ENCODE results near the gene EDRF1.
"Not testable (repeated sequence)": the region's sequence is repeated elsewhere in the genome, so short reads cannot be mapped to it uniquely, and the experiment has no call there.

The EDRF1 gene

DNA sequence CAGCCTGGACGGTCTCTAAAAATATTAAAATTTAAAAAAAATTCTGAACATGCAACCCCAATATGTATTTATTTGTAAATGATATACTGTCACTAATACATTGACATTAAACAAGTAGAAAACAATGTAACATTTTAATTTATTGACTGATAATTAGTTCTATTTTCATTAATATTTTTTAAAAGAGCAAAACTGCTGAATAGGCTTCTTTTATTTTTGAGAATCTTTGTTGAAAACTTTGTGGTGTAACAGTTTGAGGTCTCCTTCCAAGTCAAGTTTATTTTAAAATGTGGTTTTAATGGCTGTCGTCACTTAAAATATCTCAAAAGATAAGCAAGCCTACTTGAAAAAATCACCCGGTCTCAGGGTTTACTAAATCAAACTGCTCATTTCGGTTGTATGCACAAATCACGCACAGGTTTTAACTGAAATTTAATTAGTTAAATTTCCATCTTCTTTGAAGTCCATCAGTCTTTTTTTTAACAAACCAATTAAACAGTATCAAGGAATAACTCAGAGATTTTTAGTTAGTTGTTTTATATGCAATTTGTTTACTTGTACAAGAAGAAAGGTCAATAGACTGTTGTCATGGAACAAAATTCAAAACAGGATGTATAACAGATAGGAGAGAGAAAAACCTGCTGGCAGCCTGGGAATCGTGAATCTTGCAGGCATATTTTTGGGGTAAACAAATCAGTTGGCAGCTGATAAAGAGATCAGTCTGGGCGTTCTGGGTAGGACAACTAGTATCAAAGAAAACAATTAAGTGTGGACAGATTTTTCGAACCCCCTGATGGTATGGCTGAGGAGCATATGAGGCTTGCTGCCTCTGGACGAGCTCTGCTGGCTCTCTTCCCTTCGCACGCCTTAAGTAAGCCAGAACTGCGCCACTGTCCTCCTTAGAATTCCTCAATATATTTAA is 9.7 kb upstream of the EDRF1 start:
- no peak for DNase-seq

DNA sequence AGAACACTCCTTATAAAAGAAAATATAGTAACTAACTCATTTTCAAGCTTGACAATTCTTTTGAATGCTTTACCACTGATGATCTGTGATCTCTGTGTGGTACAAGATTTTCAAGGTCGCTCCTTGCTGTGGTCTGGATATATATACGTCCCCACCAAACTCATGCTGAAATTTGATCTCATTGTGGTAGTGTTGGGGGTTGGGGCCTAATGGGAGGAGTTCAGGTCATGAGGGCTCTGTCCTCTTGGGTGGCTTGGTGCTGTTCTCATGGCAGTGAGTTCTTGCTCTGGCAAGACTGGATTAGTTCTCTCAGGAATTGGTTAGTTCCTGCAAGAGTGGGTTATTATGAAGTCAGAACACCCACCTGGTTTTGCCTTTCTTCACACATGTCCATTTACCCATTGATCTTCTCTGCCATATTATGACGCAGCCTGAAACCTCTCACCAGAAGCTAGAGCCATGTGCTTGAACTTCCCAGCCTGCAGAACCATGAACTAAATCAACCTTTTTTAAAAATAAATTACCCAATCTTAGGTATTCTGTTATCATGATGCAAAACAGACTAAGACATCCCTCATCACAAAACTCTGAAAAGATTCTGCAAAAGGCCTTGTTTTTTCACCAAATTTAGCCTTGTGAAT is 8.3 kb upstream of the EDRF1 start:
- DNase-seq = no peak

DNA sequence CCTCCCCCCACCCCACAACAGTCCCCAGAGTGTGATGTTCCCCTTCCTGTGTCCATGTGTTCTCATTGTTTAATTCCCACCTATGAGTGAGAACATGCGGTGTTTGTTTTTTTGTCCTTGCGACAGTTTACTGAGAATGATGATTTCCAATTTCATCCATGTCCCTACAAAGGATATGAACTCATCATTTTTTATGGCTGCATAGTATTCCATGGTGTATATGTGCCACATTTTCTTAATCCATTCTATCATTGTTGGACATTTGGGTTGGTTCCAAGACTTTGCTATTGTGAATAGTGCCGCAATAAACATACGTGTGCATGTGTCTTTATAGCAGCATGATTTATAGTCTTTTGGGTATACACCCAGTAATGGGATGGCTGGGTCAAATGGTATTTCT is 4.8 kb upstream of the EDRF1 start:
- not testable (repeated sequence) for DNase-seq

DNA sequence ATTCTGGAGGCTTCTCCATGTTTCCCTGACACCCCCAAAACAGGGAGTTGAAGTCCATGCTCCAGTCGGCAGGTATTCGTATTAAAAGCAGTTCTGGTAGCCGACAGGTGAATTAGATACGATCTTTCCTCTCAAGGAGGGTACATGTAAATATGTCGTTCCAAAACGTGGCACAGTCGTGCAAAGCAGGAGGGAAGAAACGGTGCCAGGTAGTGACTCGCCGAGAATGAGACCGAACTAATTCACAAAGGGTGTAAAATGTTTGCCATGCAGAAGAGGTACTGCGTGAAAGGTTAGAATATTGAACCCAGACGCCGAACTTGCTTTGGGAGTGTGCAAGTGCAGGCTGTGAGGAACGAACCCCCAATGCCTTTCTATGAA is 483 bp downstream of the EDRF1 start:
- no peak for DNase-seq

DNA sequence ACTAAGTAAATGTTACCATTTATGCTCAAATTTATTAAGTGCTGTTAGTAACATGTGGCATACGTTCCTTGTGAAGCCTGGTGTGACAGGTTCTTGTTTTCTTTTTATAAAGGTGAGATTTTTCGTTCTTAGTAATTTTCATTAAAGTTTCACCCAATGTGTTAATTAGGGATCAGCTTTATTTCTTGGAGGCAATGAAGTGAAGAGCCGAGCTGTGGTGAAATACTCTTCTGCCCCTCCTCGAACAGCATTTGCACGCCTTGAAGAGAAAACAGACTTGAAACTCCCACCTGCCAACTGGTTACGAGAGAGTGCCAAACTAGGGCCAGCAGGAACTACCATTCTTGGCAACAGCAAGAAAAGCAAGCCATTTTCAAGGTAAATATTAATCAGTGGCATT is 1.5 kb downstream of the EDRF1 start:
- no peak for DNase-seq

DNA sequence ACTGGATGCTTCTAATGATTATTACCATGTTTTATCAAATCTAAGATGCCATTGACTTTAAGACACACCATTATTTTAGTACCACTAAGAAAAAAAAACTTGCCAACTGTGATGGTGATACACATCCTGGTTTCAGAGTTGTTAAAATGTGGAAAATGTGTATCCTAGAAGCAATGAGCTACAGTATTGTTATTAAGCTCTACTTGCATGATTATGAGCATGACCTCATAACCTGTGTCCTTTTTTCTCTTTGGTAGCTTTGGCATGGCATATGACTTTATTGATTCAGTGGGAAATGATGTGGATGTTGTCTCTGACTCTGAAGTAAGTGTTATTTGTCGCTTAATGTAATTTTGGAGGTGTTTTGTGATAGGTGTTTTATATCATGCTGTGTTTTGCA is 3.3 kb downstream of the EDRF1 start:
- DNase-seq = no peak

DNA sequence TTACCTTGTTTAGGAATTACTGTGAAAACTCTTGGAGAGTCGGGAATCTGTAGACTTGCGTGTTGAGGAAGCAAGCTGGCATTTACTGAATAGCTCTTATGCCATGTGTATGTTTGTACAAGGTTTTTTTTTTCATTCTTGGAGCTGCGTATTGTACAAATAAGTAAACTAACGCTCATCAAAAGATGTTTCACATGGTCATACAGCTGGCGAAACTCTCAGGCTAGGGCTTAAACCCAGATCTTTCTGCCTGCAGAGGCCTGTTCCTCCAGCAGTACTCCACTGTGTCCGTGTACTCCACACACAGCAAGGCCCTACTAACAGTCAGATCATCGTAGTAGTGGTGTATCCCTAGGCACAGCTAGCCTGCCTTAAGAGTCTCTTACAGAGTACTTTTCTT is 7.4 kb downstream of the EDRF1 start:
- DNase-seq = no peak

DNA sequence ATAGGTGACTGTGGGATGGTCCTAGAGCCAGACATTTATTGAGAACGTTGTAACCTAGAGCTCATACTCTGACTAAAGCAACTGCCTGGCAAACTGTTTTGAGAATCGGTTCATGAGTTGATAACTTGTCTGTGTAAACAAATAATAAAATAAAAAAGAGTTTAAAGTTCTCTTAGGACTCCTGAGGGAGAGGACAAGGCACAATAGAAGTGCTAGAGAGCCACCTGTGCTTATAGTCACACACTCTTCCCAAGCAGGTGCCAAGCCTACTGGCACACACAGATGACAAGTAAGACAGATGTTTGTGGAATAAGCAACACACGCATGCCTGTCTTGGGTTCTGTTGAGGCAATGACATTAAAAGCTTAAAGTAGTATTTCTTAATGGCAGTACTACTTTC is 7.9 kb downstream of the EDRF1 start:
- no peak for DNase-seq

DNA sequence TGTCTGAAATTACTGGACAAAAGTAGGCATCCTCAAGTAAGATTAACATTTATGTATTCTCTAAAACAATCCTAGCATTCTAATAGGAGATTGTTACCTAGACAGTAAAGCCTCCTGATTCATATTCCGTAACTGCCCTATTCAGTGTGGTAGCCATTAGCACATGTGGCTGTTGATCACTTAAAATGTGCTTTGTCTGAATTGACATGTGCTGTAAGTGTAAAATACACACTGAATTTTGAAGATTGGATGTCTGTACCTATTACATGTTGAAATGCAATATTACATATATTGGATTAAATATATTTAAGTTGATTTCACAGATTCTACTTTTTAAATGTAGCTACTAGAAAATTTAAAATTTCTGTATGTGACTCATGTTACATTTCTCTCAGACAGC is 14.6 kb downstream of the EDRF1 start:
- DNase-seq = no peak

DNA sequence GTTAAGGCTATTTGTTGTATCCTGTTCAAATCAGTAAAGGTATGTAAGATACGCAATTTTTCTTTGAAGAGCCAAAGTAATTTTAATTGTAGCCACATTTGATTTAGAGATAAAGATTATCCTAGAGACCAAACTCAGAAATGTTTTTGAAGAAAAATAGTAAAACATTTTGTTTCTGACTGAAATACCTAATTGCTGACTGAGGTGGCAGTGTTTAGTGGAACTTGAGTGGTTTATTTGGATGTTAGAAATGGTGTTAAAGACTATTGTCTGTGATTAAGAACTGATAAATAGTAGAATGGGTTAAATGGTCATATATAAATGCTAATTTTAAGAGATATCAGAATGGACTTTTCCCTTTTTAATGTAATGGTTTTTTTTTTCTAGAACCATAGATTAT is 15.3 kb downstream of the EDRF1 start:
- DNase-seq = no peak

DNA sequence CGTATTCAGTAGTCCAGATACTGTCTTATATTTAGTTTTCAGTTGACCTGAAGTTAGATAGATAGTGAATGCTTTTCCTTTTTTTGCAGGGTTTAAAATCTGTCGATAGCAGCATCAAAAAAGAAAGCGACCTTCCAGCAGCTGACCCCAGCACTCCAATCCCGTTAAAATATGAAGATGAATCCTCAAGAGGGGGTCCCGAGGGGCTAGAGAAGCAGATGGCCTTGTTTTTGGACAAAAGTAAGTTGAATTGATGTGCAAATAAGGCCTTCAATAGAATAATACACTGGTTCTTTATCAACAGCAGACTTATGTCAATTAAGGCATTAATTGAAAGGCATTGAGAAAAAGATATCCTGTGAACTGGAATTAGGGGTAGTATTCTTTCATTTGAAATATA is 18.7 kb downstream of the EDRF1 start:
- no peak for DNase-seq

DNA sequence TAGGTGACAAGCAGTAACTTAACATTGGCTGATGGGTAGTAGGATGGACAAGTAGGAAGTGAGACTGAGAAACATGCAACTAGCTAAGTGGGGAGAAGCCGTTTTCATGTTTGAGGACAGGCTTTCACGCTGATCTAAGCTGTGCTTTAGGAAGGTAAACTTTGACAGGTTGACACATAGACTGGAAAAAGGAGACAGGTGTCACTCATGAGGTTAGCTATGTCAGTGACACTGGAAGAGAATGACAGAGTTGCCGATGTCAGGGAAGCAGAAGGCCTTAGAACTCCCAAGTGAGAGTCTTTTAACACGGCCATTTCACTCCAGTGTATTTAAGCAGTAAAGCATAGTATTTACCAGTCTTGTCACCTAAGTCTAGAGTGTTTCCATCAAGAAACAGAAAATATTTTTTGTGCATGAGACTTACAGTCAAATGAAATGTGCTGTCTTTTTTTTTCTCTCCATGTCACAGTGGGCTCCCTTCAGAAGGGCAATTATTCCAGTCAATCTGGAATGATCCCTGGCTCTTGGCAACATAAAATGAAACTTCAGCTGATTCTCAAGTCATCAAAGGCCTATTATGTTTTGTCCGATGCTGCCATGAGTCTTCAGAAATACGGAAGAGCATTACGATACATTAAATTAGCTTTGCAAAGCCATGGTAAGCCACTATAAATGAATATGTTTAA is 20.6 kb downstream of the EDRF1 start:
- DNase-seq = no peak

DNA sequence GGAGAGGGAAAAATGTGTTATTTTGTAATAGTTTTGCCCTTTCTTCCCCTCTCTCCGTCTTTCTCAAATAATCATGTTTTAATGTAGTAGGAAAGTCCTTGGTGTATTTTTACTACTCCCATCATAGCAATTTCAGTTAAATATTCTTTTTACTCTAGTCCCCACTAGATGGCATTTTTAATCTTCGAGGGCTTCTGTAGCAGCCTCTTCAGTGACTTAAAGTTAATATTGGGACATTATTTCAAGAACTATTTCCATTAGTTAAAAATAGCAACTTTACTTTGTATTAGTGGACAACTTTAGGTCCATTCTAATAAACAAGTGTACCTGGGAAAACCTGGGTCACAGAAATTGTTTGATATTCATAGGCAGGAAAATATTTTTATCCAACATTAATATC is 23.0 kb downstream of the EDRF1 start:
- no peak for DNase-seq

DNA sequence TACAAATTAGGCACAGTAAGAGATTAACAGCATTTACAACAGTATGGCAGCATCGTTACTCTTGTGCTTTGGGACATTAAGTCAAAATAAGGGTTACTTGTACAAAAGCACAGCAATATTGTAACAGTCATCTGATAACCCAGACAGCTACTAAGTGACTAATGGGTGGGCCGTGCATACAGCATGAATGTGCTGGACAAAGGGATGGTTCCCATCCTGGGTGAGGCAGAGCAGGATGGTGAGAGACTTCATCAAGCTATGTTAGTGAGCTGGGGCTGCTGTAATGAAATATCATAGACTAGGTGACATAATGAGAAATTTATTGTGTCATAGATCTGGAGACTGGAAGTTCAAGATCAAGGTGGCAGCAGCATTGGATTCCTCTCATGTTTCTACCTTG is 25.4 kb downstream of the EDRF1 start:
- no peak for DNase-seq

DNA sequence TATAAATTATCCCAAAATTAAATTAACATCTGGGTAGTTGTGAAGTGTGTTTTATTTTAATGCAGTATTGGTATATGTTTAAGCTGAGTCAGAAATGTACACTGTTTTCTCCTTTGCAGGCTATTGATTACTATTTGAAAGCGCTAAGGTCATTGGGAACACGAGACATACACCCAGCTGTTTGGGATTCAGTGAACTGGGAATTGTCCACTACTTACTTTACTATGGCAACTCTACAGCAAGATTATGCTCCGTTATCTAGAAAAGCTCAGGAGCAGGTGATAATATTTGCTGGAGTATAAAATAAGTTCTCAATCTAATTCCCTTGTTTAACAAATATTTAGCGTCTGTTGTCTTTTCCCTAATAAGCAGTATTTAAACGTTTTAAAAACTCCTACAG is 27.9 kb downstream of the EDRF1 start:
- DNase-seq = no peak

DNA sequence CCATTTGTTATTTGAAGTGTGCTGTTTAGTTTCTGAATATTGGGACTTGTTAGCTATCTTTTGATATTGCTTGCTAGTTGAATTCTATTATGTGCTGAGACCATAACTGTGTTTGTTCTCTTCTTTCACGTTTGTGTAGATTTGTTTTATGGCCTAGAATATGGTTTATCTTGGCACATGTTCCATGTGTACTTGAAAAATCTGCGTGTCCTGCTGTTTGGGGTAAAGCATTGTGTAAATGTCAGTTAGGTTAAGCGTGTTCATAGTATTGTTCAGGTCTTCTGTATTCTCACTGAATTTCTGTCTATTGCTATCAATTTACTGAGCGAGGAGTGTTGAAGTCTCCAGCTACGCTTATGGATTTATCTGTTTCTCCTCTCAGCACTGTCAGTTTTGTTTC is 36.7 kb downstream of the EDRF1 start:
- DNase-seq = no peak

DNA sequence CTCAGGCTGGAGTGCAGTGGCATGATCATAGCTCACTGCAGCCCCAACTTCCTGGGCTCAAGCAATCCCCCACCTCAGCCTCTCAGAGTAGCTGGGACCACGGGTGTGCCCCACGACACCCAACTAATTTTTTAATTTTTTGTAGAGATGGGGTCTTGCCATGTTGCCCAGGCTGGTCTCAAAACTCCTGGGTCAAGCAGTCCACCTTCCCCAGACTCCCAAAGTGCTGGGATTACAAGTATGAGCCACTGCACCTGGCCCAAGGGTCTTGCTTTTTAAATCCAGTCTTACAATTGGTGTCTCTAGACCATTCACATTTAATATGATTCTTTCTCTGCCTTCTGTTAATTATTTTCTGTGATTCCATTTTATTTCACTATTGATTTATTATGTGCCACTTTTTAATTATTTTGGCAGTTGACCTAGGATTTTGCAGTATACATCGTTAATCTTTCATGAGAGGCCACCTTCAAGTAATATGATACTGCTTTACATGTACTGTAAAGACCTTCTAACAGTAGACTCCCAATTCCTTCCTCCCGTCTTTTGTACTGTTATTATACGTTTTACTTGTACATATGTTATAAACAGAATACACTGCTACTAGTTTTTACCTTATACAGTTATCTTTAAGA is 37.5 kb downstream of the EDRF1 start:
- no peak for DNase-seq

DNA sequence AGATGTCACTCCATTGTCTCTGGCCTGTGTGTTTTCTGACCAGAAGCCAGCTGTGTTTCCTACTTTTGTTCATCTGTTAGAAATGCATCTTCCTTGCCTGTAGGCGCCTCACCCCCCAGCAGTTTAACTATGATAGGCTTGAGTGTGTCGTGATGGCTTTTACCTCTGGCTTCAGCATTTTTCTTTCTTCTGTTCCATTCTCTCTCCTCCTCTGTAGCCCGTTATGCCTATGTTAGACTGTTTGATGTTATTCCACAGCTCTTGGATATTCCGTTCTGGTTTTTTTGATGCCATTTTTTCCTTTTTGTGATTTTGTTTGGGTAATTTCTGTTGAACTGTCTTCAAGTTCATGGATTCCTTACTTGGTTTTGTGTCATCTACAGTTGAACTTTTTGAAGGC is 38.2 kb downstream of the EDRF1 start:
- no peak for DNase-seq

DNA sequence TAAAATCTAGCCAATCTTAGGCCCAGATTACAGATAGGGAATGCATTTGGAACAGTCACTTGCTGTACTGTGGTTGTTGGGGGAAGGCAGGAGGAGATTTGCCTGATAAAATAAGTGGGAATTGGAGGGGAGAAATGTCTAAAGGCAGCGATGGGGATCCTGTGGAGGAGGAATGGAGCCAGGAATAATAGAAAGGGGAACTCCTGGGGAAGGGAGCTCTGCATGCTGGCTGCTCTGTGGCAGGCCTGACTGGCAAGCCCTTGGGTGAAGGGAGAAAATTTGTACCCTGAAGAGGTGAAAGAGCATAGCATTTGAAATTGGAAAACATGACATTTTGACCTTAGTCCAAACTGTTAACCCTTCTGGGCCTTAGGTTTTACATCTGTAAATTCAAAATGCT is 42.5 kb downstream of the EDRF1 start:
- DNase-seq = no peak

DNA sequence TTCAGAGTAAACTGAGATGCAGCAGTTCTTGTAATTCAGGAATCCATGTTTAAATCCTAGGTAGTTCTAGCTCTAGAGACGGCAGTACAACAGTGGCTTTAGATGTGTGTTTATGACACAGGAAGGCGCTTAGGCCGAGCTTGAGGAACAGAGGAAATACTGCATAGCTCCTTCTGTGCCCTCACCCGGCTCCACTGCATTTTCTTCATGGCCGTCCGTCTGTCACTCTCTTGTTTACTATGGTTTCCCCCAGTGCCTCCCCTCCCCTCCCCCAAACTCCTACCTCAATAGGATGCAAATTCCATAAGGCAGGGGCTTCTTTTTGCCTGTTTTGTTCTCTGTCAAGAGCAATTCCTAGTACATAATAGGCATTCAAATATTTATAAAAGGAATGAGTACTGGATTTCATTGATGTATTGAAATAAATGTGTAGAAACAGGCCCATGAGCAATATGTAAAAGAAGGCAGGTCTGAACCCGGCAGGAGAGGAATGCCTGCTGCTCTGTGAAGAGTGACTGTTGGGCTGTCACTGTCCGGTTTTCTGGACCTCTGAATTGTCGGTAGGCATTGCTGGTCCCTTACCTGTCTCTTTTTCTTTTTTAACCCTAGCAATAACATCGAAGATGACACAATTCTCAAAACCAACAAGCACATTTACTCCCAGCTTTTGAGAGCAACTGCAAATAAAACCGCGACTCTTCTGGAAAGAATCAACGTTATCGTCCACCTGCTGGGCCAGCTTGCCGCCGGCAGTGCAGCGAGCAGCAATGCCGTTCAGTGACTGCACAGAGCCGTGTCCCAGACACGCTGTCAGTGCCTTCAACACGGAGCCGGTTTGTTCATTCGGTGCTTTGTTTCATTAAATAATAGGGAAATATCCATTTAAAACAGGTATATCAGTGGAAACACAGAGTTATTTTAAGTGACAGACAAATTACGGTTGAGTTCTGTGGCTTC is 43.5 kb downstream of the EDRF1 start:
- no peak for DNase-seq

DNA sequence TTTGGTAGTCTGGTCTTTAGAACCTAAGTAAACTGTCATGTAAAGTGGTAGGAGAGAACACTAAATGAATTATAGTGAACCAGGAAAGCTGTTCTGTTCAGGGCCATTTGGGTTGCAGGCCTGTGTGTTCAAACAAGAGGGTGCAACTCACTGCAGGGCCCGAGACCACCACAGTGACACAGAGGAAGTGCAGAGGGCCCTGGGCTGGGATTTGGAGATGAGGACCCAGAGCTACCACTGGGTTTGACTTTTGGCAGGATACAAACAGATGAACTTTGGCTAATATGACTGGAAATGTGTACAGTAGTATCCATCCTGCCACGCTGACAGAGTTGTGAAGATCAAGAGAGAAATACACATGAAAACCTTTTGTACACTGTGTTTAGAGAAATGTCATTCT is 46.3 kb downstream of the EDRF1 start:
- no peak for DNase-seq

DNA sequence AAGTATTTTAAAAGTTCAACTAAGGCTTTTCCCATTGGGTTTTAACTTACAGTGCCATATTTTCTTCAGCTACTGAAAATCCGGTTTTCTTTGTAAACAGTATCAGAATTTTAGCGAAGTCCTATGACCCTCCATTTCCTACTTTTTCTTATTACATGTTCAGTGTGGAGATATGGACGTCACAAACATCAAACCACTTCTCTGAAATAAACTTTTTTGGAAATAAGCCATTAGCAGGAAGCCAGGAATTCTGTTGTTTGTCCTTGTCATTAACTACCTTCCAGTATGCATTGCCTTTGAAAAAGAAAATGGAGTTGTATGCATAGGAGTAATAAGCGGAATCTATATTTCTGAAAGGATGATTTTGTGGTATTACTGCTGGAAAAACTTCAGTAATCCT is 47.0 kb downstream of the EDRF1 start:
- DNase-seq = no peak
